Gastroesophageal sphincter (tissue), 3 donors: ENCODE results near the gene PAK1.

Source experiments
- EP300 ChIP-seq: sonication (generic); formaldehyde crosslinking; IDR thresholded peaks from one replicate; pipeline ENCODE4 v1.6.1; 2017; ENCODE audit warnings: antibody characterized with exemption, mild to moderate bottlenecking
- POLR2A ChIP-seq, 2 donors: fragments of 450-650 bp; IDR thresholded peaks; one replicate each; pipeline ENCODE4 v1.6.1; 2017; ENCODE audit warnings: antibody characterized with exemption in 2 of 2, mild to moderate bottlenecking in 2 of 2, moderate library complexity in 1 of 2
- POLR2AphosphoS5 ChIP-seq: sonication (generic); formaldehyde crosslinking; IDR thresholded peaks from one replicate; pipeline ENCODE4 v1.6.1; 2017; ENCODE audit warnings: antibody characterized with exemption
- TF ChIP-seq, protein P1 (sequence below), 4 experiments: fragments of 200-600 bp in 2 of 4; fragments of 450-650 bp in 2 of 4; sonication (generic) in 1 of 4; IDR thresholded peaks; one replicate each; pipeline ENCODE4 v1.5.1; 2017 to 2019; ENCODE audit warnings: antibody characterized with exemption in 4 of 4, mild to moderate bottlenecking in 2 of 4, moderate library complexity in 2 of 4

DNA sequence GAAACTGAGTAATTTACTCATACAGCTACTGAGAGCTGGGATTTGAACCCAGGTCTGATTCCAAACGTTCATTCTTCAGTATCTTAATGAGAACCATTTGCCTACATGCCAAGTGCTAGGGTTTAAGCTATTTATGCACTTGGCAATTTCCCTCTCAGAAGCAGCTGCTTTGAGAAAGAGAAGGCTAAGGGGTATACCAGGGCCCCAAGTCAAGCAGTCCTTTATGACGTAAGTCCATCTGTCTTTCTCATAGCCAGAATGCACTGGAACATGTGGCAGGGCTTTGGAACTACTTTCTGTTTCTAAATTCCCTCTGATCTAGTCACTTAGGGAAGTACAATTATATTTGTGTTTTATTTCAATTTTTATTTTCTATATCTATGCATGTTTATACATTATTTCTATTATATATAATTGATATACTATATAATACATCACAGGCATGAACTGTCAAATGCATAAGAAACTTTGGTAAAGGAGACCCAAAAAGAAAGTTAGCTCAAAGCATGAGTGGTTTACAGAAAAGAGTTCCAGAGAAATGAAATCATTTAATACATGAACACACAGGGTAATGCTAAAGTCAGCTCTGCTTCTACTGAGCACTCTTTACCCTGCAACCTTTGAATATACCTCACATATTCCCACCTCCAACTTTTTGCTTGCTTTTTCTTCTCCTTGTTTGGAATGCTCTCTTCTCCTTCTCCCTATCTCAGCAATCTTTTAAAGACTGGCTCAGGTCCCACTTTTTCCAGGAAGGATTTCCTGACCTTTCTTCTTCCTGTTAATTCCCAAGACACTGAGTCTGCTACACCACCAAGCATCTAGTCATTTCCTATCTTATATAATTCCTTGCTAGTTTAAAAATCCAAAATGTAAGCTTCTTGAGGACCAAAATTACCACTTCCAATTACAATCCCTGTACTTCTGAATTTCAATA, 91.9 kb downstream of the PAK1 start:
- TF ChIP-seq EP300 = no peak
- no peak for TF ChIP-seq POLR2AphosphoS5
- TF ChIP-seq, protein P1, sequence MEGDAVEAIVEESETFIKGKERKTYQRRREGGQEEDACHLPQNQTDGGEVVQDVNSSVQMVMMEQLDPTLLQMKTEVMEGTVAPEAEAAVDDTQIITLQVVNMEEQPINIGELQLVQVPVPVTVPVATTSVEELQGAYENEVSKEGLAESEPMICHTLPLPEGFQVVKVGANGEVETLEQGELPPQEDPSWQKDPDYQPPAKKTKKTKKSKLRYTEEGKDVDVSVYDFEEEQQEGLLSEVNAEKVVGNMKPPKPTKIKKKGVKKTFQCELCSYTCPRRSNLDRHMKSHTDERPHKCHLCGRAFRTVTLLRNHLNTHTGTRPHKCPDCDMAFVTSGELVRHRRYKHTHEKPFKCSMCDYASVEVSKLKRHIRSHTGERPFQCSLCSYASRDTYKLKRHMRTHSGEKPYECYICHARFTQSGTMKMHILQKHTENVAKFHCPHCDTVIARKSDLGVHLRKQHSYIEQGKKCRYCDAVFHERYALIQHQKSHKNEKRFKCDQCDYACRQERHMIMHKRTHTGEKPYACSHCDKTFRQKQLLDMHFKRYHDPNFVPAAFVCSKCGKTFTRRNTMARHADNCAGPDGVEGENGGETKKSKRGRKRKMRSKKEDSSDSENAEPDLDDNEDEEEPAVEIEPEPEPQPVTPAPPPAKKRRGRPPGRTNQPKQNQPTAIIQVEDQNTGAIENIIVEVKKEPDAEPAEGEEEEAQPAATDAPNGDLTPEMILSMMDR (IDR thresholded peaks at IDR 0.05) = no peak
- no peak for TF ChIP-seq POLR2A (IDR thresholded peaks at IDR 0.05)
